ENCODE data around the gene BAIAP3. TPM values are rescaled to one million over a fixed set of nuclear protein-coding genes. Genes with fewer than 3 reads are reported as not detected.
"Not testable (repeated sequence)": the region's sequence is repeated elsewhere in the genome, so short reads cannot be mapped to it uniquely, and the experiment has no call there.

Gene BAIAP3
- total and polyA plus RNA-seq, 2 donors (not counting 3 experiments of a cell fraction or from before 2014, with no cell fraction given) = 0.36 to 0.66 TPM

DNA sequence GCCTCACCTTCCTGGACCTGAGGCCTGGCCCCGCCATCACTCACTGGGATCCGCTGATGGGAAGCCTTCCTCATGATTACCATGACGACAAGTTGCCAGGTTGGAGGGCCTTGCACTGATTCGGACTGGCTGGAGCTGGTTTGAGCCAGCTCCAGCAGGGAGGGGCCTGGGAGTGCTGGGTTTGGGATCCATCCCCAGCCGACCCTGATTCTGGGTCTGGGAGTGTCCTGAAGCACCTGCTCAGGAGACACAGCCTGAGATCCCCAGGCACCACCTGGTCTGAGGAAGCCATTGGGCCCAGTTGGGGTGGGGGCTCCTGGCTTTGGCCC, 5.9 kb upstream of the BAIAP3 start:
- Histone ChIP-seq H3K79me2 (ENCODE audit: control insufficient read depth, insufficient read depth, low read length) (no peaks in the 10 kb centered on the region), H3K27ac (ENCODE audit: insufficient read depth, low read depth, low read length) (no peak overlapping the region), H3K9me1 (replicated peaks; ENCODE audit: control insufficient read depth, extremely low read depth, insufficient read depth, low read length) (no peaks in the 10 kb centered on the region), H4K20me1 (replicated peaks; ENCODE audit: control insufficient read depth, extremely low read depth, insufficient read depth, low read length) (no peaks in the 10 kb centered on the region), H3K27me3 (ENCODE audit: control insufficient read depth in 2 of 2, insufficient read depth in 2 of 2, low read length in 2 of 2) (peaks cover 15 to 18% of the 10 kb centered on the region in 2 experiments), H2AFZ (ENCODE audit: low read depth, low read length) (no peak overlapping the region), H3K9ac (replicated peaks; ENCODE audit: extremely low read depth, insufficient read depth, low read length) (no peak overlapping the region), H3K36me3 (ENCODE audit: control insufficient read depth in 2 of 2, extremely low read depth in 1 of 2, insufficient read depth in 2 of 2, low read length in 2 of 2) (peaks cover 3 to 13% of the 10 kb centered on the region in 2 experiments), H3K4me2 (ENCODE audit: insufficient read depth, low read length) (no peak overlapping the region), H3K4me3 (replicated peaks in 1 of 3; ENCODE audit: insufficient read depth in 1 of 3, low read depth in 1 of 3, low read length in 3 of 3) (no peak overlapping the region), H3K9me3 (replicated peaks; ENCODE audit: control insufficient read depth, insufficient read depth, low read length) (no peaks in the 10 kb centered on the region), H3K4me1 (ENCODE audit: control insufficient read depth, extremely low read depth, insufficient read depth, low read length) (peaks cover 12% of the 10 kb centered on the region)
- FAIRE-seq (no peak), DNase-seq (ENCODE audit: low read depth, low spot score) (no peak)
- intact Hi-C loops (cut with micrococcal nuclease) (no loop called here), dilution Hi-C loops (cut with MboI; ENCODE audit: extremely low pct_ligation_motif_present, low sequenced_read_pairs) (no loop called here)
- ChIA-PET POLR2A (no interaction called here), CTCF (interaction anchor here (0.6 kb wide), 1 partner anchor 9 kb away, joined by 3 read pairs; no protein-coding TSS in a partner anchor)
- TF ChIP-seq POLR2A (IDR thresholded peaks at IDR 0.05; ENCODE audit: low read depth, low read length) = no peak
- TF ChIP-seq FOS (IDR thresholded peaks at IDR 0.05; ENCODE audit: borderline replicate concordance, insufficient read depth, low read length) = no peak
- TF ChIP-seq POLR2AphosphoS5 (IDR thresholded peaks at IDR 0.05; ENCODE audit: insufficient read depth, low read depth, low read length) = no peak
- TF ChIP-seq CTCF (IDR thresholded peaks at IDR 0.05; ENCODE audit: extremely low read depth in 1 of 2, insufficient read depth in 1 of 2, low read depth in 1 of 2, low read length in 2 of 2) = no peak
- no peak for TF ChIP-seq EZH2 (IDR thresholded peaks at IDR 0.05; ENCODE audit: borderline replicate concordance, low read depth, low read length, severe bottlenecking)
- no peak for TF ChIP-seq JUN (IDR thresholded peaks at IDR 0.05; ENCODE audit: borderline replicate concordance, insufficient read depth, insufficient read length, low read depth)
- TF ChIP-seq MAX (IDR thresholded peaks at IDR 0.05; ENCODE audit: insufficient read depth, insufficient read length) = no peak
- no peak for TF ChIP-seq MYC (IDR thresholded peaks at IDR 0.05; ENCODE audit: low read depth, low read length)
- TF ChIP-seq GATA2 (IDR thresholded peaks at IDR 0.05; ENCODE audit: insufficient read depth, insufficient read length, low read depth, low read length) = no peak
- BruUV-seq (replicated peaks) = no TSS peak

DNA sequence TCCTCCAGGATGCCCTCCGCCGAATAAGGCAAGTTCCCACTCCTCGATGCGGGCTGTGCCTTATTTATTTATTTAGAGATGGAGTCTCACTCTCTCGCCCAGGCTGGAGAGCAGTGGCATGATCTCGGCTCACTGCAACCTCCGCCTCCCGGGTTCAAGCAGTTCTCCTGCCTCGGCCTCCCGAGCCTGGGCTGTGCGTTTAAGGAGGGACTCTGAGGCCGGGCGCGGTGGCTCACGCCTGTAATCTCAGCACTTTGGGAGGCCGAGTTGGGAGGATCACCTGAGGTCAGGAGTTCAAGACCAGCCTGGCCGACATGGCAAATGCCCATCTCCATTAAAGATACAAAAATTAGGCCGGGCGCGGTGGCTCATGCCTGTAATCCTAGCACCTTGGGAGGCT, 5.3 kb upstream of the BAIAP3 start:
- Histone ChIP-seq H3K4me1 (ENCODE audit: control insufficient read depth, extremely low read depth, insufficient read depth, low read length) (peaks cover 12% of the 10 kb centered on the region), H3K27me3 (ENCODE audit: control insufficient read depth in 2 of 2, insufficient read depth in 2 of 2, low read length in 2 of 2) (peaks cover 21 to 24% of the 10 kb centered on the region in 2 experiments), H3K36me3 (ENCODE audit: control insufficient read depth in 2 of 2, extremely low read depth in 1 of 2, insufficient read depth in 2 of 2, low read length in 2 of 2) (peaks cover 3 to 13% of the 10 kb centered on the region in 2 experiments)
- H3K27ac ChIP-seq (ENCODE audit: insufficient read depth, low read depth, low read length); H2AFZ ChIP-seq (ENCODE audit: low read depth, low read length); CTCF ChIA-PET; H3K4me2 ChIP-seq (ENCODE audit: insufficient read depth, low read length); H3K79me2 ChIP-seq (ENCODE audit: control insufficient read depth, insufficient read depth, low read length); H3K9ac ChIP-seq (replicated peaks; ENCODE audit: extremely low read depth, insufficient read depth, low read length); H3K9me1 ChIP-seq (replicated peaks; ENCODE audit: control insufficient read depth, extremely low read depth, insufficient read depth, low read length); FAIRE-seq; dilution Hi-C loops (cut with MboI; ENCODE audit: extremely low pct_ligation_motif_present, low sequenced_read_pairs); H4K20me1 ChIP-seq (replicated peaks; ENCODE audit: control insufficient read depth, extremely low read depth, insufficient read depth, low read length); POLR2A ChIA-PET; H3K4me3 ChIP-seq (replicated peaks in 1 of 3; ENCODE audit: insufficient read depth in 1 of 3, low read depth in 1 of 3, low read length in 3 of 3); BruUV-seq (replicated peaks); DNase-seq (ENCODE audit: low read depth, low spot score); intact Hi-C loops (cut with micrococcal nuclease); H3K9me3 ChIP-seq (replicated peaks; ENCODE audit: control insufficient read depth, insufficient read depth, low read length): not testable (repeated sequence)

DNA sequence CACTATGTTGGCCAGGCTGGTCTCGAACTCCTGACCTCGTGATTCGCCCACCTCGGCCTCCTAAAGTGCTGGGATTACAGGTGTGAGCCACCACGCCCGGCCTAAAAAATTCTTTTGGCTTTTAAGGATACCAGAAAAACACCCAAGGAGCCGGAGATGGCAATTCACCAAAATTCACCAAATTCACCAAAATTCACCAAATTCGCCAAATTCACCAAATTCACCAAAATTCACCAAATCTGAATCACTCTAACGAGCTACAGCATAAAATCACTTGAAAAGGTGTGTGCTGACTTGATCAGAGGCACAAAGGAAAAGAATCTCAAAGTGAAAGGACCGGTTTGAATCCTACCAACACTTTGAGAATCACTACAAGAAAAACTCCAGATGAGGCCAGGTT, 4.5 kb upstream of the BAIAP3 start:
- H3K4me3 ChIP-seq (replicated peaks in 1 of 3; ENCODE audit: insufficient read depth in 1 of 3, low read depth in 1 of 3, low read length in 3 of 3); dilution Hi-C loops (cut with MboI; ENCODE audit: extremely low pct_ligation_motif_present, low sequenced_read_pairs); H3K4me2 ChIP-seq (ENCODE audit: insufficient read depth, low read length); DNase-seq (ENCODE audit: low read depth, low spot score); BruUV-seq (replicated peaks); H4K20me1 ChIP-seq (replicated peaks; ENCODE audit: control insufficient read depth, extremely low read depth, insufficient read depth, low read length); H3K36me3 ChIP-seq (ENCODE audit: control insufficient read depth in 2 of 2, extremely low read depth in 1 of 2, insufficient read depth in 2 of 2, low read length in 2 of 2); FAIRE-seq; intact Hi-C loops (cut with micrococcal nuclease); H3K9me1 ChIP-seq (replicated peaks; ENCODE audit: control insufficient read depth, extremely low read depth, insufficient read depth, low read length); H3K9ac ChIP-seq (replicated peaks; ENCODE audit: extremely low read depth, insufficient read depth, low read length); H3K79me2 ChIP-seq (ENCODE audit: control insufficient read depth, insufficient read depth, low read length); H2AFZ ChIP-seq (ENCODE audit: low read depth, low read length); H3K9me3 ChIP-seq (replicated peaks; ENCODE audit: control insufficient read depth, insufficient read depth, low read length); H3K27ac ChIP-seq (ENCODE audit: insufficient read depth, low read depth, low read length): not testable (repeated sequence)
- CTCF ChIA-PET = interaction anchor here (1.6 kb wide), 1 partner anchor 12 kb away, joined by 5 read pairs; no protein-coding TSS in a partner anchor
- Histone ChIP-seq H3K27me3 (ENCODE audit: control insufficient read depth in 2 of 2, insufficient read depth in 2 of 2, low read length in 2 of 2) (peaks cover 21 to 30% of the 10 kb centered on the region in 2 experiments), H3K4me1 (ENCODE audit: control insufficient read depth, extremely low read depth, insufficient read depth, low read length) (peaks cover 12% of the 10 kb centered on the region)
- POLR2A ChIA-PET = interaction anchor here (0.5 kb wide), 1 partner anchor 188 kb away, joined by 6 read pairs; no protein-coding TSS in a partner anchor
